ENCODE measurements around the gene UNK. TPM values are rescaled to one million over a fixed set of nuclear protein-coding genes. Genes with fewer than 3 reads are reported as not detected.

UNK gene
- total and polyA plus RNA-seq, 9 of the 15 experiments (the other 6 are each of a cell fraction or from before 2014, with no cell fraction given): 12.8 to 38.6 (median 24.8) TPM

DNA sequence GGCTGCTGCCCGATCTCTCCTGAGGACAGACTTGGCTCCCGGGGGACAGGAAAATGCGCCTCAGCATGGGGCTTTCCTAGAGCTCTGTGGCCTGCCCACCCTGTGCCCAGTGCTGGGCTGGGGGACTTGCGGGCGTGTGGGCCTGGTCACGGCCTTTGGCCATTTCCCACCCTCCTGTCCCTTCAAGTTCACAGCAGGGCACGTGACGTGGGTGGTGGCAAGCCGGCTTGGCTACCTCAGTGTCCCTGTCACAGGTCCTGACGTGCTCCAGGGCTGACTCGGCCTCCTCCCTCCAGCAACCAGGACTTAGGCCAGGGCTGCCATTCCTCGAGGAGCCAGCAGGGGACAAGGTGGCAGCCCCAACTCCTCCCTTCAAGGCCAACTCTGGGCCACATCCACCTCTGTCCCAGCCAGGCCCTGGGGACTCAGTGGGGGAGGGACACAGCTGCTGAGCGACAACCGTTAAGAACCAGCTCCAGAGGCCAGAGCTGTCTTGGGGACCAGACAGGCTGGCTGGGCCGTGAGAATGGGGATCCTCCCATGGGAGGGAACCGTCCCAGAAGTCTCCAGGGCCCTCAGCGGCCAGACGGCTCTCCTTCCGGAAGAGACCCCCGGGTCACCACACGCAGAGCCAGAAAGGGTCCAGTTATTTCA lies 60.6 kb downstream of the UNK start (continued):
- TF ChIP-seq, protein P1, sequence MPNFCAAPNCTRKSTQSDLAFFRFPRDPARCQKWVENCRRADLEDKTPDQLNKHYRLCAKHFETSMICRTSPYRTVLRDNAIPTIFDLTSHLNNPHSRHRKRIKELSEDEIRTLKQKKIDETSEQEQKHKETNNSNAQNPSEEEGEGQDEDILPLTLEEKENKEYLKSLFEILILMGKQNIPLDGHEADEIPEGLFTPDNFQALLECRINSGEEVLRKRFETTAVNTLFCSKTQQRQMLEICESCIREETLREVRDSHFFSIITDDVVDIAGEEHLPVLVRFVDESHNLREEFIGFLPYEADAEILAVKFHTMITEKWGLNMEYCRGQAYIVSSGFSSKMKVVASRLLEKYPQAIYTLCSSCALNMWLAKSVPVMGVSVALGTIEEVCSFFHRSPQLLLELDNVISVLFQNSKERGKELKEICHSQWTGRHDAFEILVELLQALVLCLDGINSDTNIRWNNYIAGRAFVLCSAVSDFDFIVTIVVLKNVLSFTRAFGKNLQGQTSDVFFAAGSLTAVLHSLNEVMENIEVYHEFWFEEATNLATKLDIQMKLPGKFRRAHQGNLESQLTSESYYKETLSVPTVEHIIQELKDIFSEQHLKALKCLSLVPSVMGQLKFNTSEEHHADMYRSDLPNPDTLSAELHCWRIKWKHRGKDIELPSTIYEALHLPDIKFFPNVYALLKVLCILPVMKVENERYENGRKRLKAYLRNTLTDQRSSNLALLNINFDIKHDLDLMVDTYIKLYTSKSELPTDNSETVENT (CRISPR knock-in tag; IDR thresholded peaks at IDR 0.05): peak; percentile 67; the same call in 1 of the 2 replicates
- TF ChIP-seq, protein P2, sequence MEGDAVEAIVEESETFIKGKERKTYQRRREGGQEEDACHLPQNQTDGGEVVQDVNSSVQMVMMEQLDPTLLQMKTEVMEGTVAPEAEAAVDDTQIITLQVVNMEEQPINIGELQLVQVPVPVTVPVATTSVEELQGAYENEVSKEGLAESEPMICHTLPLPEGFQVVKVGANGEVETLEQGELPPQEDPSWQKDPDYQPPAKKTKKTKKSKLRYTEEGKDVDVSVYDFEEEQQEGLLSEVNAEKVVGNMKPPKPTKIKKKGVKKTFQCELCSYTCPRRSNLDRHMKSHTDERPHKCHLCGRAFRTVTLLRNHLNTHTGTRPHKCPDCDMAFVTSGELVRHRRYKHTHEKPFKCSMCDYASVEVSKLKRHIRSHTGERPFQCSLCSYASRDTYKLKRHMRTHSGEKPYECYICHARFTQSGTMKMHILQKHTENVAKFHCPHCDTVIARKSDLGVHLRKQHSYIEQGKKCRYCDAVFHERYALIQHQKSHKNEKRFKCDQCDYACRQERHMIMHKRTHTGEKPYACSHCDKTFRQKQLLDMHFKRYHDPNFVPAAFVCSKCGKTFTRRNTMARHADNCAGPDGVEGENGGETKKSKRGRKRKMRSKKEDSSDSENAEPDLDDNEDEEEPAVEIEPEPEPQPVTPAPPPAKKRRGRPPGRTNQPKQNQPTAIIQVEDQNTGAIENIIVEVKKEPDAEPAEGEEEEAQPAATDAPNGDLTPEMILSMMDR (IDR thresholded peaks at IDR 0.05 in 2 of 3, conservative IDR thresholded peaks at IDR 0.05 in 1 of 3; ENCODE audit: insufficient read depth in 2 of 3, low read depth in 1 of 3, low read length in 3 of 3): peak; percentile 85 to 92 (median 90)
- TF ChIP-seq EHMT2 (IDR thresholded peaks at IDR 0.05) (peak; percentile 82; the same call in 1 of the 2 replicates), ZNF764 (CRISPR knock-in tag; IDR thresholded peaks at IDR 0.05; ENCODE audit: low read depth) (no peak), CBX5 (IDR thresholded peaks at IDR 0.05; ENCODE audit: borderline replicate concordance, low read depth) (no peak), C11orf30 (IDR thresholded peaks at IDR 0.05; ENCODE audit: low read depth) (no peak), TEAD1 (CRISPR knock-in tag; IDR thresholded peaks at IDR 0.05) (peak; percentile 15 to 71; a peak in 3 of 4 replicates), PHF8 (IDR thresholded peaks at IDR 0.05; ENCODE audit: borderline replicate concordance, low read length) (peak; percentile 27; the same call in 1 of the 2 replicates), COPS2 (conservative IDR thresholded peaks at IDR 0.05) (no peak), ETV6 (IDR thresholded peaks at IDR 0.05; ENCODE audit: borderline replicate concordance in 1 of 2, low read depth in 2 of 2, low read length in 1 of 2) (no peak), ETV6 (CRISPR knock-in tag; IDR thresholded peaks at IDR 0.05; ENCODE audit: borderline replicate concordance) (no peak)
- TF ChIP-seq, protein P3, sequence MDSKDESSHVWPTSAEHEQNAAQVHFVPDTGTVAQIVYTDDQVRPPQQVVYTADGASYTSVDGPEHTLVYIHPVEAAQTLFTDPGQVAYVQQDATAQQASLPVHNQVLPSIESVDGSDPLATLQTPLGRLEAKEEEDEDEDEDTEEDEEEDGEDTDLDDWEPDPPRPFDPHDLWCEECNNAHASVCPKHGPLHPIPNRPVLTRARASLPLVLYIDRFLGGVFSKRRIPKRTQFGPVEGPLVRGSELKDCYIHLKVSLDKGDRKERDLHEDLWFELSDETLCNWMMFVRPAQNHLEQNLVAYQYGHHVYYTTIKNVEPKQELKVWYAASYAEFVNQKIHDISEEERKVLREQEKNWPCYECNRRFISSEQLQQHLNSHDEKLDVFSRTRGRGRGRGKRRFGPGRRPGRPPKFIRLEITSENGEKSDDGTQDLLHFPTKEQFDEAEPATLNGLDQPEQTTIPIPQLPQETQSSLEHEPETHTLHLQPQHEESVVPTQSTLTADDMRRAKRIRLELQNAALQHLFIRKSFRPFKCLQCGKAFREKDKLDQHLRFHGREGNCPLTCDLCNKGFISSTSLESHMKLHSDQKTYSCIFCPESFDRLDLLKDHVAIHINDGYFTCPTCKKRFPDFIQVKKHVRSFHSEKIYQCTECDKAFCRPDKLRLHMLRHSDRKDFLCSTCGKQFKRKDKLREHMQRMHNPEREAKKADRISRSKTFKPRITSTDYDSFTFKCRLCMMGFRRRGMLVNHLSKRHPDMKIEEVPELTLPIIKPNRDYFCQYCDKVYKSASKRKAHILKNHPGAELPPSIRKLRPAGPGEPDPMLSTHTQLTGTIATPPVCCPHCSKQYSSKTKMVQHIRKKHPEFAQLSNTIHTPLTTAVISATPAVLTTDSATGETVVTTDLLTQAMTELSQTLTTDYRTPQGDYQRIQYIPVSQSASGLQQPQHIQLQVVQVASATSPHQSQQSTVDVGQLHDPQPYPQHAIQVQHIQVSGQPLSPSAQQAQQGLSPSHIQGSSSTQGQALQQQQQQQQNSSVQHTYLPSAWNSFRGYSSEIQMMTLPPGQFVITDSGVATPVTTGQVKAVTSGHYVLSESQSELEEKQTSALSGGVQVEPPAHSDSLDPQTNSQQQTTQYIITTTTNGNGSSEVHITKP (IDR thresholded peaks at IDR 0.05; ENCODE audit: partially characterized antibody): peak; percentile 76
- TF ChIP-seq, protein P4, sequence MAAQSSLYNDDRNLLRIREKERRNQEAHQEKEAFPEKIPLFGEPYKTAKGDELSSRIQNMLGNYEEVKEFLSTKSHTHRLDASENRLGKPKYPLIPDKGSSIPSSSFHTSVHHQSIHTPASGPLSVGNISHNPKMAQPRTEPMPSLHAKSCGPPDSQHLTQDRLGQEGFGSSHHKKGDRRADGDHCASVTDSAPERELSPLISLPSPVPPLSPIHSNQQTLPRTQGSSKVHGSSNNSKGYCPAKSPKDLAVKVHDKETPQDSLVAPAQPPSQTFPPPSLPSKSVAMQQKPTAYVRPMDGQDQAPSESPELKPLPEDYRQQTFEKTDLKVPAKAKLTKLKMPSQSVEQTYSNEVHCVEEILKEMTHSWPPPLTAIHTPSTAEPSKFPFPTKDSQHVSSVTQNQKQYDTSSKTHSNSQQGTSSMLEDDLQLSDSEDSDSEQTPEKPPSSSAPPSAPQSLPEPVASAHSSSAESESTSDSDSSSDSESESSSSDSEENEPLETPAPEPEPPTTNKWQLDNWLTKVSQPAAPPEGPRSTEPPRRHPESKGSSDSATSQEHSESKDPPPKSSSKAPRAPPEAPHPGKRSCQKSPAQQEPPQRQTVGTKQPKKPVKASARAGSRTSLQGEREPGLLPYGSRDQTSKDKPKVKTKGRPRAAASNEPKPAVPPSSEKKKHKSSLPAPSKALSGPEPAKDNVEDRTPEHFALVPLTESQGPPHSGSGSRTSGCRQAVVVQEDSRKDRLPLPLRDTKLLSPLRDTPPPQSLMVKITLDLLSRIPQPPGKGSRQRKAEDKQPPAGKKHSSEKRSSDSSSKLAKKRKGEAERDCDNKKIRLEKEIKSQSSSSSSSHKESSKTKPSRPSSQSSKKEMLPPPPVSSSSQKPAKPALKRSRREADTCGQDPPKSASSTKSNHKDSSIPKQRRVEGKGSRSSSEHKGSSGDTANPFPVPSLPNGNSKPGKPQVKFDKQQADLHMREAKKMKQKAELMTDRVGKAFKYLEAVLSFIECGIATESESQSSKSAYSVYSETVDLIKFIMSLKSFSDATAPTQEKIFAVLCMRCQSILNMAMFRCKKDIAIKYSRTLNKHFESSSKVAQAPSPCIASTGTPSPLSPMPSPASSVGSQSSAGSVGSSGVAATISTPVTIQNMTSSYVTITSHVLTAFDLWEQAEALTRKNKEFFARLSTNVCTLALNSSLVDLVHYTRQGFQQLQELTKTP (IDR thresholded peaks at IDR 0.05; ENCODE audit: low read depth in 1 of 2, partially characterized antibody in 2 of 2): peak in 1 of 2 experiments; percentile 66
- TF ChIP-seq, protein P5, sequence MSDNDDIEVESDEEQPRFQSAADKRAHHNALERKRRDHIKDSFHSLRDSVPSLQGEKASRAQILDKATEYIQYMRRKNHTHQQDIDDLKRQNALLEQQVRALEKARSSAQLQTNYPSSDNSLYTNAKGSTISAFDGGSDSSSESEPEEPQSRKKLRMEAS (CRISPR knock-in tag; IDR thresholded peaks at IDR 0.05): peak; percentile 83
